Measurements from ENCODE around the gene ALDH1A3. TPM values are rescaled to one million over a fixed set of nuclear protein-coding genes. Genes with fewer than 3 reads are reported as not detected.

Gene ALDH1A3
- total and polyA plus RNA-seq, 2 experiments from 2014 or later, result 4.0 to 19.8 TPM

- TF ChIP-seq, protein P1, sequence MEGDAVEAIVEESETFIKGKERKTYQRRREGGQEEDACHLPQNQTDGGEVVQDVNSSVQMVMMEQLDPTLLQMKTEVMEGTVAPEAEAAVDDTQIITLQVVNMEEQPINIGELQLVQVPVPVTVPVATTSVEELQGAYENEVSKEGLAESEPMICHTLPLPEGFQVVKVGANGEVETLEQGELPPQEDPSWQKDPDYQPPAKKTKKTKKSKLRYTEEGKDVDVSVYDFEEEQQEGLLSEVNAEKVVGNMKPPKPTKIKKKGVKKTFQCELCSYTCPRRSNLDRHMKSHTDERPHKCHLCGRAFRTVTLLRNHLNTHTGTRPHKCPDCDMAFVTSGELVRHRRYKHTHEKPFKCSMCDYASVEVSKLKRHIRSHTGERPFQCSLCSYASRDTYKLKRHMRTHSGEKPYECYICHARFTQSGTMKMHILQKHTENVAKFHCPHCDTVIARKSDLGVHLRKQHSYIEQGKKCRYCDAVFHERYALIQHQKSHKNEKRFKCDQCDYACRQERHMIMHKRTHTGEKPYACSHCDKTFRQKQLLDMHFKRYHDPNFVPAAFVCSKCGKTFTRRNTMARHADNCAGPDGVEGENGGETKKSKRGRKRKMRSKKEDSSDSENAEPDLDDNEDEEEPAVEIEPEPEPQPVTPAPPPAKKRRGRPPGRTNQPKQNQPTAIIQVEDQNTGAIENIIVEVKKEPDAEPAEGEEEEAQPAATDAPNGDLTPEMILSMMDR (conservative IDR thresholded peaks at IDR 0.05; ENCODE audit: low read depth in 2 of 2), result no peak
- no peak for TF ChIP-seq ZNF462 (CRISPR knock-in tag; IDR thresholded peaks at IDR 0.05)
- TF ChIP-seq POLR2AphosphoS5 (IDR thresholded peaks at IDR 0.05; ENCODE audit: low read depth), result no peak
- TF ChIP-seq ETS1 (IDR thresholded peaks at IDR 0.05), result no peak
- no peak for TF ChIP-seq EZH2phosphoT487 (IDR thresholded peaks at IDR 0.05; ENCODE audit: unreplicated experiment)
- no peak for TF ChIP-seq STAT1 (IDR thresholded peaks at IDR 0.05; ENCODE audit: unreplicated experiment)
- no peak for TF ChIP-seq EZH2 (IDR thresholded peaks at IDR 0.05; ENCODE audit: low read depth, unreplicated experiment)
- no peak for TF ChIP-seq NANOG (IDR thresholded peaks at IDR 0.05; ENCODE audit: borderline replicate concordance)
Observed at GRCh38 chr15:100878130-100878529, 1.5 kb upstream of the ALDH1A3 start (continued).
